GM10248 (cell line): Measurements from ENCODE around the gene GRHPR.

Experiments
- CTCF ChIA-PET: fragments of 300-600 bp; sonication (Branson Sonifier 250); formaldehyde crosslinking; extraction: SDS; loops from one replicate; lab custom pipeline; 2021; ENCODE audit warnings: antibody characterized with exemption; lab: Yijun Ruan, JAX
- POLR2A ChIA-PET: fragments of 350-650 bp; sonication (Branson Sonifier 250); formaldehyde crosslinking; extraction: SDS; loops from one replicate; lab custom pipeline; 2020; ENCODE audit warnings: antibody characterized with exemption; lab: Yijun Ruan, JAX
- DNase-seq: peaks from one replicate; pipeline ENCODE4 v3.0.0; 2012; ENCODE audit errors: extremely low spot score
- TF ChIP-seq, protein P1 (sequence below): IDR thresholded peaks from 2 replicates; pipeline ENCODE4 v1.5.1; 2012; ENCODE audit warnings: mild to moderate bottlenecking, low read depth; ENCODE audit errors: extremely low read depth, missing control alignments, control extremely low read depth

Gene GRHPR

DNA sequence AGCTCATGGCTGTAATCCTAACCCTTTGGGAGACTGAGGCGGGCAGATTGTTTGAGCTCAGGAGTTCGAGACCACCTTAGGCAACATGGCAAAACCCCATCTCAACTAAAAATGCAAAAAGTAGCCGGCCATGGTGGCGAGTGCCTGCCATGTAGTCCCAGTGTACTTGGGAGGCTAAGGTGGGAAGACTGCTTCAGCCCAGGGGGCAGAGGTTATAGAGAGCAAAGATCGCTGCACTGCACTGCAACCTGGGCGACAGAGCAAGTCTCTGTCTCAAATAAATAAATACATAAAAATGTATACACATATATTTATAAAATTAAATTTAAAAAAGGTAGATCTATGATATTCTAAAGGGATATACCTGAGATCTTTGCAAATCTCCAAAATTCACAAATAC is 23.3 kb downstream of the GRHPR start:
- no peak for DNase-seq
- ChIA-PET POLR2A (interaction anchor here (1.3 kb wide), 1 partner anchor 20 kb away, joined by 3 read pairs; no protein-coding TSS in a partner anchor), CTCF (interaction anchor here (1.1 to 1.2 kb wide), 2 partner anchors 9 to 31 kb away, joined by 3 to 7 read pairs; no protein-coding TSS in a partner anchor)
- TF ChIP-seq, protein P1, sequence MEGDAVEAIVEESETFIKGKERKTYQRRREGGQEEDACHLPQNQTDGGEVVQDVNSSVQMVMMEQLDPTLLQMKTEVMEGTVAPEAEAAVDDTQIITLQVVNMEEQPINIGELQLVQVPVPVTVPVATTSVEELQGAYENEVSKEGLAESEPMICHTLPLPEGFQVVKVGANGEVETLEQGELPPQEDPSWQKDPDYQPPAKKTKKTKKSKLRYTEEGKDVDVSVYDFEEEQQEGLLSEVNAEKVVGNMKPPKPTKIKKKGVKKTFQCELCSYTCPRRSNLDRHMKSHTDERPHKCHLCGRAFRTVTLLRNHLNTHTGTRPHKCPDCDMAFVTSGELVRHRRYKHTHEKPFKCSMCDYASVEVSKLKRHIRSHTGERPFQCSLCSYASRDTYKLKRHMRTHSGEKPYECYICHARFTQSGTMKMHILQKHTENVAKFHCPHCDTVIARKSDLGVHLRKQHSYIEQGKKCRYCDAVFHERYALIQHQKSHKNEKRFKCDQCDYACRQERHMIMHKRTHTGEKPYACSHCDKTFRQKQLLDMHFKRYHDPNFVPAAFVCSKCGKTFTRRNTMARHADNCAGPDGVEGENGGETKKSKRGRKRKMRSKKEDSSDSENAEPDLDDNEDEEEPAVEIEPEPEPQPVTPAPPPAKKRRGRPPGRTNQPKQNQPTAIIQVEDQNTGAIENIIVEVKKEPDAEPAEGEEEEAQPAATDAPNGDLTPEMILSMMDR: no peak

DNA sequence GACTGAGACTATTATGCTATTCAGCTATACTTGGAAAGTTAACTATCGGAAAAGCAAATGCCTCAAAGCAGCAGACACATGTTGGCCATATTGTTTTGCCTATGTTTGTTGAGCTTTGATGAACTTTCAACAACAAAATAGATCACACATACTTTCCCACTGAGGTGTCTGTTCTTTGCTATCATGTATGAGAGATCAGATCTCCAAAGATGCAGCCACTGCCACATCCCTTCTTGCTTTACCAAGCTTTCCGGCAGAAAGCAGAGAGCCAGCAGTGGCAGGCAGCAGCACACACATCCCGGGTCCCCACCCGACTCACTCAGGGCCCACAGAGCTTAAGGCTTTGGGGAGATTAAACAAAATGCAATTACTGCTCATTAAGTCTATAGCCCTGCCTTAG is 23.9 kb downstream of the GRHPR start:
- CTCF ChIA-PET: interaction anchor here (1.1 to 1.2 kb wide), 2 partner anchors 10 to 32 kb away, joined by 3 to 7 read pairs; no protein-coding TSS in a partner anchor
- no peak for DNase-seq
- TF ChIP-seq, protein P1: no peak
- POLR2A ChIA-PET: interaction anchor here (1.3 kb wide), 1 partner anchor 20 kb away, joined by 3 read pairs; no protein-coding TSS in a partner anchor

DNA sequence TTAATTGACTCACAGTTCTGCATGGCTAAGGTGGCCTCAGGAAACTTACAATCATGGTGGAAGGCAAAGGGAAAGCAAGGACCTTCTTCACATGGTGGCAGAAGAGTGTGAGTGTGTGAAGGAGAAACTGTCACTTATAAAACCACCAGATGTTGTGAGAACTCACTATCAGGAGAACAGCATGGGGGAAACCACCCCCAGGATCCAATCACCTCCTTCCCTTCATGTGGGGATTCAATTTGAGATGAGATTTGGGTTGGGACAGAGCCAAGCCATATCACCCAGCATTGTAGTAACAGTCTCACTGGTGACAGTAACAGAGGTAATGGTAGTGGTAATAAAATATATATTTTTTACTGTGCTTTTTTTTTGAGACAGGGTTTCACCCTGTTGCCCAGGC is 24.6 kb downstream of the GRHPR start:
- CTCF ChIA-PET: interaction anchor here (1.7 kb wide), 1 partner anchor 9 kb away, joined by 3 read pairs; no protein-coding TSS in a partner anchor
- POLR2A ChIA-PET: no interaction called here
- TF ChIP-seq, protein P1: no peak
- DNase-seq: no peak

DNA sequence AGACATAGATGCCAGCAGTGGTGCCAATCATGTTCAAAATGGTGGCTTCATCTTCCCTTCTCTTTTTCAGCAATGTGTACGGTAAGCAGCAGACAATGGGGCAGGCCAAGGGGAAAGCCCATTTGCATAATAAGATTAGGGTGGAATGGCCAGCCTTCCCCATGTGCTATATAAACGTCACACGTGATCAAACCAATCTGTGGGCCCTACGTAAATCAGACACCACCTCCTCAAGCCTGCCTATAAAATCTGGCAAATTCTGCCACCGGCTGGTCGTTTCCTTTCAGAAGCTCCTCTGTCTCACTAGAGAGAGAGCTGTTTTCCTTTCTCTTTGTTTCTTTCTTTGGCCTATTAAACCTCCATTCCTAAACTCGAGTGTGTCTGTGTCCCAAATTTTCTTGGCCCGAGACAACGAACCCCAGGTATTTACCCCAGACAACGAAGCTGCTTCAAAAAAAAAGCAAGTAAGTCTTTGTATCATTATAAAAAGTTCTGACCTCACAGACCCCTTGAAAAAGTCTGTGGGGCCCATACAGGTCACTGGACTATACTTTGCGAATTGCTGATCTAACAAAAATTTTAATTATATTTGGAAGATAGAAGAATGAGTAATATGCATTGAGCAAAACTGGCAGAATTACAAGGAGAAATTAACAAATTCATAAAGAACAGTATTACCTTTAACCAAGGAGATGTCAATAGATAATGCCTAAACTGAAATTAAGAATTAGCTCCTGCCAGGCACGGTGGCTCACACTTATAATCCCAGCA is 27.6 kb downstream of the GRHPR start:
- TF ChIP-seq, protein P1: no peak
- POLR2A ChIA-PET: no interaction called here
- CTCF ChIA-PET: interaction anchor here (1.1 to 1.7 kb wide), 2 partner anchors 8 to 35 kb away, joined by 3 to 5 read pairs; no protein-coding TSS in a partner anchor
- no peak for DNase-seq

DNA sequence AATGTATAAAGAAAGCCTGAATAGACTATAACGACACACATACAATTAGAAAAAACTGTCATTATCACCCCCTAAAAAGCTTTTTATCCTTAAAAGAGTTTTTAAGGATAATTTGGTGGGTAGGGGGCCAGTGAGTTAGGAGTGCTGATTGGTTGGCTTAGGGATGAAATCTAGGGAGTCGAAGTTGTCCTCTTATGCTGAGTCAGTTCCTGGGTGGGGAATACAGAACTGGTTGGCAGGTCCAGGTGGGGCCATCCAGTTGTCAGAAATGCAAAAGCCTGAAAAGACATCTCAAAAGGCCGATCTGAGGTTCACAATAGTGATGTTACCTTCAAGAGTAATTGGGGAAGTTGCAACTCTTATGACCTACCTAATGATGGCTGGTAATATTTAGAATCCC is 29.1 kb downstream of the GRHPR start:
- ChIA-PET CTCF (interaction anchor here (0.9 to 3.3 kb wide), 4 partner anchors 9 to 37 kb away, joined by 3 to 16 read pairs (median 4); no protein-coding TSS in a partner anchor), POLR2A (no interaction called here)
- TF ChIP-seq, protein P1: no peak
- no peak for DNase-seq

DNA sequence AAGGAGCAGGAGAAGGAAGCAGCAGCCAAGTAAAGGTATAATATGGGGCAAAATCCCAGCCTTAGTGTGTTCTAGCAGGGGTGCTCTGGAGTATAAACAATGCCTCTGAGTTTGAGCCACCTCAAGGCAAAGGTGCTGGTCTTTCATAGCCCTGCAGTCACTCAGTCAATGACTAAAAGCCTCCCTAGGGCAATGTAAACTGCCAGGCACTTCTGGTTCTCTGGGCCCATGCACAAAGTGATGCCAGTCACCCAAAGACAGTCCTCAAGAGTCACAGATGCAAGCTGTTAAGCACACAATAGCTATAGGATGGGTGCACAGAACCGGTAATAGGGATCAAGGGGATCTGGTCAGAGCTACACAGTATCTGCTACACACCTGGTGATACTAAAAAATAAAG is 30.1 kb downstream of the GRHPR start:
- POLR2A ChIA-PET: no interaction called here
- no peak for DNase-seq
- TF ChIP-seq, protein P1: no peak
- CTCF ChIA-PET: interaction anchor here (0.9 to 3.3 kb wide), 2 partner anchors 10 to 13 kb away, joined by 3 to 16 read pairs; no protein-coding TSS in a partner anchor
